GM19351 (cell line): Measurements from ENCODE around the gene SNCA.

ENCODE experiments used
- ATAC-seq: cut with Tn5 transposase; IDR thresholded peaks from one replicate; pipeline ENCODE4 v1.9.1; 2021; ENCODE audit warnings: mild to moderate bottlenecking, moderate library complexity; ENCODE audit not compliant: unreplicated experiment

SNCA gene

GRCh38 chr4:89757154-89757719, 79.7 kb downstream of the SNCA start:
- ATAC-seq: no peak

GRCh38 chr4:89755220-89755619, 81.7 kb downstream of the SNCA start:
- ATAC-seq: no peak

GRCh38 chr4:89754531-89754930, 82.4 kb downstream of the SNCA start:
- no peak for ATAC-seq

- ATAC-seq: no peak
These were observed 83.3 kb downstream of the SNCA start for GRCh38 chr4:89753601-89754066.

GRCh38 chr4:89752932-89753598, 83.9 kb downstream of the SNCA start:
- ATAC-seq: no peak

GRCh38 chr4:89751416-89751815, 85.5 kb downstream of the SNCA start:
- no peak for ATAC-seq

- ATAC-seq: no peak
These were observed 90.6 kb downstream of the SNCA start for GRCh38 chr4:89746377-89746776.

GRCh38 chr4:89745708-89746107, 91.3 kb downstream of the SNCA start:
- no peak for ATAC-seq

- ATAC-seq: no peak
These were observed 92.0 kb downstream of the SNCA start for GRCh38 chr4:89744914-89745313.

GRCh38 chr4:89741768-89742167, 95.2 kb downstream of the SNCA start:
- no peak for ATAC-seq

- ATAC-seq: no peak
These were observed 97.5 kb downstream of the SNCA start for GRCh38 chr4:89739311-89739988.

GRCh38 chr4:89737888-89738287, 99.1 kb downstream of the SNCA start:
- ATAC-seq: no peak

- no peak for ATAC-seq
These were observed 103.0 kb downstream of the SNCA start for GRCh38 chr4:89733946-89734345.

- ATAC-seq: no peak
These were observed 109.7 kb downstream of the SNCA start for GRCh38 chr4:89727238-89727637.

- ATAC-seq: no peak
These were observed 111.7 kb downstream of the SNCA start for GRCh38 chr4:89725268-89725667.

GRCh38 chr4:89724716-89725115, 112.2 kb downstream of the SNCA start:
- ATAC-seq: no peak

- ATAC-seq: no peak
These were observed 113.9 kb downstream of the SNCA start for GRCh38 chr4:89723096-89723495.

- ATAC-seq: no peak
These were observed 114.4 kb downstream of the SNCA start for GRCh38 chr4:89722517-89722916.

- ATAC-seq: no peak
These were observed 116.0 kb downstream of the SNCA start for GRCh38 chr4:89720981-89721380.

- no peak for ATAC-seq
These were observed 117.3 kb downstream of the SNCA start for GRCh38 chr4:89719536-89720090.

- ATAC-seq: no peak
These were observed 120.1 kb downstream of the SNCA start for GRCh38 chr4:89716893-89717292.

- ATAC-seq: no peak
These were observed 121.3 kb downstream of the SNCA start for GRCh38 chr4:89715631-89716030.
